GM23248 (cell line): ENCODE data around the gene ARID1B. TPM values are rescaled to one million over a fixed set of nuclear protein-coding genes. Genes with fewer than 3 reads are reported as not detected.
A peak's percentile ranks its signal among the peaks of the same experiment; 100 is the strongest.

ENCODE experiments used
- DNase-seq: peaks from one replicate; pipeline ENCODE4 v3.0.0-alpha.2; 2015
- H2AFZ ChIP-seq: fragments of 200-600 bp; sonication (generic); 2 replicates; pipeline ENCODE4 v1.6.1; 2016; ENCODE audit warnings: antibody characterized with exemption
- H3F3A ChIP-seq: fragments of 200-600 bp; sonication (generic); 2 replicates; pipeline ENCODE4 v1.6.1; 2016; ENCODE audit warnings: mild to moderate bottlenecking, antibody characterized with exemption, mixed run types; ENCODE audit not compliant: insufficient read depth
- H3K27ac ChIP-seq: fragments of 200-600 bp; sonication (generic); 2 replicates; pipeline ENCODE4 v1.5.1; 2016; ENCODE audit warnings: mild to moderate bottlenecking
- H3K27me3 ChIP-seq: fragments of 200-600 bp; sonication (generic); replicated peaks from 2 replicates; pipeline ENCODE4 v1.6.1; 2016; ENCODE audit warnings: mild to moderate bottlenecking; ENCODE audit not compliant: insufficient read depth
- H3K36me3 ChIP-seq: fragments of 200-600 bp; sonication (generic); 2 replicates; pipeline ENCODE4 v1.6.1; 2016; ENCODE audit warnings: low read depth, mild to moderate bottlenecking
- H3K4me1 ChIP-seq: fragments of 200-600 bp; sonication (generic); 2 replicates; pipeline ENCODE4 v1.6.1; 2016; ENCODE audit warnings: mild to moderate bottlenecking; ENCODE audit not compliant: insufficient read depth
- H3K4me2 ChIP-seq: fragments of 200-600 bp; sonication (generic); one replicate; pipeline ENCODE4 v1.6.1; 2016; ENCODE audit warnings: mild to moderate bottlenecking; ENCODE audit not compliant: unreplicated experiment
- H3K4me3 ChIP-seq: fragments of 200-600 bp; sonication (generic); 2 replicates; pipeline ENCODE4 v1.5.1; 2016; ENCODE audit warnings: mild to moderate bottlenecking
- H3K79me2 ChIP-seq: fragments of 200-600 bp; sonication (generic); 2 replicates; pipeline ENCODE4 v1.6.1; 2016; ENCODE audit warnings: mild to moderate bottlenecking; ENCODE audit not compliant: insufficient read depth
- H3K9ac ChIP-seq: fragments of 200-600 bp; sonication (generic); 2 replicates; pipeline ENCODE4 v1.6.1; 2016; ENCODE audit warnings: mild to moderate bottlenecking
- H3K9me2 ChIP-seq: fragments of 200-600 bp; sonication (generic); 2 replicates; pipeline ENCODE4 v1.6.1; 2016; ENCODE audit warnings: mixed run types, mild to moderate bottlenecking, moderate library complexity; ENCODE audit not compliant: insufficient read depth
- H3K9me3 ChIP-seq: fragments of 200-600 bp; sonication (generic); one replicate; pipeline ENCODE4 v1.6.1; 2017; ENCODE audit warnings: low read depth
- H4K20me1 ChIP-seq: fragments of 200-600 bp; sonication (generic); 2 replicates; pipeline ENCODE4 v1.6.0; 2016; ENCODE audit not compliant: insufficient read depth
- EZH2 ChIP-seq: fragments of 200-600 bp; sonication (generic); IDR thresholded peaks from 2 replicates; pipeline ENCODE4 v1.6.1; 2018; ENCODE audit warnings: antibody characterized with exemption, mild to moderate bottlenecking; ENCODE audit not compliant: insufficient read depth, poor library complexity, severe bottlenecking
- EZH2phosphoT487 ChIP-seq: fragments of 200-600 bp; sonication (generic); IDR thresholded peaks from 2 replicates; pipeline ENCODE4 v1.6.1; 2018; ENCODE audit warnings: antibody characterized with exemption, moderate library complexity, mild to moderate bottlenecking, low read depth; ENCODE audit not compliant: insufficient read depth
- WGBS, 2 experiments: methylation state at CpG; one replicate each; pipeline ENCODE4 v1.1.6; 2015 to 2017; ENCODE audit warnings: low lambda C conversion rate in 2 of 2, low coverage in 1 of 2; ENCODE audit errors: missing lambda C conversion rate in 2 of 2; 5-methylcytosine and 5-hydroxymethylcytosine counted together
- in situ Hi-C: fragments of 300-500 bp; cut with MboI; formaldehyde crosslinking; loops from 2 replicates; pipeline ENCODE4 v1.15.0; 2020
- polyA plus RNA-seq: library from polyadenylated mRNA; unstranded; fragments of >200 nt; fragmentation: Nextera tagmentation; extraction: Ambion mirVana; gene quantifications from 2 replicates; pipeline ENCODE4 v1.2.1, GENCODE V29; 2016
- total RNA-seq: library from RNA; depleted of rRNA; stranded (reverse); fragments of >200 nt; shearing (Covaris generic); gene quantifications from 2 replicates; pipeline ENCODE4 v1.2.3, GENCODE V29; 2014

The ARID1B gene
- total and polyA plus RNA-seq, 2 experiments from 2014 or later, result 19.3 to 21.2 TPM

- WGBS, 2 experiments, result 5 to 6% methylated on average over 35 to 47 of the region's 76 CpGs
- in situ Hi-C loops, result no loop called here
- Histone ChIP-seq H3K36me3 (no peaks in the 10 kb centered on the region), H3K27ac (no peak overlapping the region), H3K9me2 (no peaks in the 10 kb centered on the region), H4K20me1 (no peaks in the 10 kb centered on the region), H3K4me3 (peak overlapping the region; percentile 69), H2AFZ (peak overlapping the region; percentile 85), H3K79me2 (no peaks in the 10 kb centered on the region), H3K4me1 (peaks cover 14% of the 10 kb centered on the region), H3K9ac (peak overlapping the region; percentile 39), H3K27me3 (peaks cover 9% of the 10 kb centered on the region), H3K4me2 (peak overlapping the region; percentile 81), H3F3A (peaks cover 18% of the 10 kb centered on the region; the same call in 1 of the 2 replicates), H3K9me3 (no peaks in the 10 kb centered on the region)
- TF ChIP-seq EZH2phosphoT487 (0 out of 2 replicates have a peak, but pooled peaks have one; percentile 4), EZH2 (peak; percentile 56)
- DNase-seq, result peak; percentile 23
Observed at GRCh38 chr6:157236040-157236725, 459.0 kb downstream of the ARID1B start.

GRCh38 chr6:157238346-157238745 lies 461.2 kb downstream of the ARID1B start:
- Histone ChIP-seq H3K9me3 (no peaks in the 10 kb centered on the region), H3F3A (peaks cover 23% of the 10 kb centered on the region; the same call in 1 of the 2 replicates), H3K27ac (no peak overlapping the region), H4K20me1 (no peaks in the 10 kb centered on the region), H3K79me2 (no peaks in the 10 kb centered on the region), H2AFZ (no peak overlapping the region), H3K4me1 (peaks cover 14% of the 10 kb centered on the region), H3K27me3 (peaks cover 9% of the 10 kb centered on the region), H3K9me2 (no peaks in the 10 kb centered on the region), H3K4me2 (no peak overlapping the region), H3K9ac (no peak overlapping the region), H3K4me3 (no peak overlapping the region), H3K36me3 (no peaks in the 10 kb centered on the region)
- in situ Hi-C loops, result no loop called here
- no peak for DNase-seq
- 97 to 100% methylated on average over 2 of the region's 2 CpGs for WGBS, 2 experiments
- TF ChIP-seq EZH2, result no peak
- TF ChIP-seq EZH2phosphoT487, result no peak

DNA sequence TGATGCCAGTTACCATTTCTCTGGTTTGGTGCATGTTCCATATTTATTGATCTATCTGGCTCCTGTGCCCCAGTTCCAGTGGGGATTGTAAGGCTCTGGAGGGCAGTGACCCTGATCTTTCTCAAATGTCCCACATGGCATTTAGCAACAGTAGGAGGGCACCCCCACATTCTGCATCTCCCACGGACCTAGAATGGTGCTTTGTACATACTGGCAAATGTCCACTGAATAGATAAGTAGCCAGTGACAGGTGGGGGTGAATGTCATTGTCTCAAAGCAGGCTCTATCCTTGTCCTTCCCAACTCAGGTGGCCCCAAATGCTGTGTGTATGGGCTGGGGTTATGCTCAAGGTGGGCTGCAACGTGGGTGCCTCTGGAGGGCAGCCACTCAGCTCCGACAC lies 462.0 kb downstream of the ARID1B start:
- 51 to 56% methylated on average over 3 of the region's 3 CpGs for WGBS, 2 experiments
- no peak overlapping the region for H3K4me3 ChIP-seq
- peaks cover 14% of the 10 kb centered on the region for H3K4me1 ChIP-seq
- no peak overlapping the region for H3K4me2 ChIP-seq
- no peaks in the 10 kb centered on the region for H3K9me3 ChIP-seq
- H3K79me2 ChIP-seq, result no peaks in the 10 kb centered on the region
- H3K36me3 ChIP-seq, result no peaks in the 10 kb centered on the region
- peak overlapping the region; percentile 71; the same call in 1 of the 2 replicates for H3K9ac ChIP-seq
- in situ Hi-C loops, result no loop called here
- peak overlapping the region; percentile 88; the same call in 1 of the 2 replicates for H2AFZ ChIP-seq
- TF ChIP-seq EZH2, result no peak
- TF ChIP-seq EZH2phosphoT487, result no peak
- H3K9me2 ChIP-seq, result no peaks in the 10 kb centered on the region
- H3K27ac ChIP-seq, result no peak overlapping the region
- H4K20me1 ChIP-seq, result no peaks in the 10 kb centered on the region
- H3F3A ChIP-seq, result peaks cover 27% of the 10 kb centered on the region; the same call in 1 of the 2 replicates
- no peak for DNase-seq
- peaks cover 9% of the 10 kb centered on the region for H3K27me3 ChIP-seq

GRCh38 chr6:157239671-157240058 lies 462.5 kb downstream of the ARID1B start:
- Histone ChIP-seq H3K4me3 (peak overlapping the region; percentile 66), H3K27me3 (peaks cover 5% of the 10 kb centered on the region), H3K27ac (peak overlapping the region; percentile 69), H3K4me1 (peaks cover 18% of the 10 kb centered on the region), H3K9ac (peak overlapping the region; percentile 71), H2AFZ (peak overlapping the region; percentile 88), H4K20me1 (no peaks in the 10 kb centered on the region), H3K36me3 (no peaks in the 10 kb centered on the region), H3K4me2 (peak overlapping the region; percentile 81), H3K9me3 (no peaks in the 10 kb centered on the region), H3F3A (peaks cover 31% of the 10 kb centered on the region), H3K79me2 (no peaks in the 10 kb centered on the region), H3K9me2 (no peaks in the 10 kb centered on the region)
- in situ Hi-C loops, result no loop called here
- DNase-seq, result no peak
- 9 to 12% methylated on average over 12 of the region's 12 CpGs for WGBS, 2 experiments
- no peak for TF ChIP-seq EZH2
- no peak for TF ChIP-seq EZH2phosphoT487
